K562 (cell line): Measurements from ENCODE around the gene COL8A2. TPM values are rescaled to one million over a fixed set of nuclear protein-coding genes. Genes with fewer than 3 reads are reported as not detected.

ENCODE experiments used
- CBX5 ChIP-seq: IDR thresholded peaks from 2 replicates; pipeline ENCODE4 v1.6.1; 2014; ENCODE audit warnings: low read depth, borderline replicate concordance
- CBX8 ChIP-seq: fragments of 200-600 bp; sonication (generic); IDR thresholded peaks from 2 replicates; pipeline ENCODE4 v1.6.1; 2012; ENCODE audit warnings: borderline replicate concordance, mixed run types, low read depth, mild to moderate bottlenecking, moderate library complexity, mixed read lengths, low read length, control low read depth, inconsistent platforms; ENCODE audit not compliant: poor library complexity, severe bottlenecking; ENCODE audit errors: extremely low read depth
- CGGBP1 ChIP-seq: fragments of 250-450 bp; sonication (Bioruptor Pico); IDR thresholded peaks from 2 replicates; pipeline ENCODE4 v1.9.0; 2021; ENCODE audit warnings: mild to moderate bottlenecking
- CREM ChIP-seq: IDR thresholded peaks from 2 replicates; pipeline ENCODE4 v1.6.1; 2014; ENCODE audit warnings: antibody characterized with exemption, low read depth
- FOSL1 ChIP-seq: fragments of 200-800 bp; sonication (Bioruptor generic); conservative IDR thresholded peaks from 2 replicates; pipeline ENCODE4 v1.6.1; 2016; ENCODE audit warnings: missing genetic modification characterization, missing compliant biosample characterization
- FOXA3 ChIP-seq, 2 experiments: fragments of 450-650 bp in 1 of 2; sonication (generic) in 1 of 2; formaldehyde crosslinking; IDR thresholded peaks in 1 of 2; conservative IDR thresholded peaks in 1 of 2; 2 replicates each; pipeline versions ENCODE4 v1.4.0 to v1.8.0; 2020 to 2022; ENCODE audit warnings: mild to moderate bottlenecking in 2 of 2, missing genetic modification reagents in 1 of 2
- FOXJ3 ChIP-seq: sonication (generic); formaldehyde crosslinking; IDR thresholded peaks from 2 replicates; pipeline ENCODE4 v1.4.0; 2020; ENCODE audit warnings: mild to moderate bottlenecking, missing genetic modification reagents
- KAT7 ChIP-seq: sonication (generic); formaldehyde crosslinking; IDR thresholded peaks from 2 replicates; pipeline ENCODE4 v1.8.0; 2022; ENCODE audit warnings: missing genetic modification reagents, mild to moderate bottlenecking, borderline replicate concordance
- LEF1 ChIP-seq: fragments of 450-650 bp; IDR thresholded peaks from 2 replicates; pipeline ENCODE4 v1.6.1; 2016; ENCODE audit warnings: mild to moderate bottlenecking
- MTA3 ChIP-seq: fragments of 450-650 bp; formaldehyde crosslinking; IDR thresholded peaks from 2 replicates; pipeline ENCODE4 v1.6.1; 2017; ENCODE audit warnings: mild to moderate bottlenecking, borderline replicate concordance
- NONO ChIP-seq, 2 experiments: fragments of 200-400 bp in 1 of 2; fragments of 450-650 bp in 1 of 2; formaldehyde crosslinking in 1 of 2; IDR thresholded peaks; 2 replicates each; pipeline ENCODE4 v1.6.1; 2017; ENCODE audit warnings: low read depth in 2 of 2, mild to moderate bottlenecking in 2 of 2, moderate library complexity in 2 of 2, low read length in 1 of 2
- POU5F1 ChIP-seq: fragments of 150-350 bp; IDR thresholded peaks from 2 replicates; pipeline ENCODE4 v1.6.1; 2014; ENCODE audit warnings: borderline replicate concordance, low read length, low read depth, mild to moderate bottlenecking; ENCODE audit not compliant: partially characterized antibody
- SAFB2 ChIP-seq: fragments of 200-400 bp; formaldehyde crosslinking; IDR thresholded peaks from 2 replicates; pipeline ENCODE4 v1.6.1; 2018; ENCODE audit warnings: borderline replicate concordance, low read length, low read depth, moderate library complexity; ENCODE audit not compliant: severe bottlenecking
- ZNF134 ChIP-seq: fragments of 250-450 bp; sonication (Bioruptor Pico); conservative IDR thresholded peaks from 2 replicates; pipeline ENCODE4 v1.4.0; 2020
- ZNF282 ChIP-seq: sonication (generic); formaldehyde crosslinking; IDR thresholded peaks from 2 replicates; pipeline ENCODE4 v1.8.1; 2023; ENCODE audit warnings: missing genetic modification reagents
- ZNF639 ChIP-seq, 2 experiments: fragments of 200-800 bp in 1 of 2; sonication (Bioruptor generic) in 1 of 2; sonication (generic) in 1 of 2; formaldehyde crosslinking in 1 of 2; IDR thresholded peaks in 1 of 2; conservative IDR thresholded peaks in 1 of 2; 2 replicates each; pipeline versions ENCODE4 v1.5.0 to v1.6.1; 2016 to 2020; ENCODE audit warnings: missing compliant biosample characterization in 1 of 2, missing genetic modification characterization in 1 of 2, missing genetic modification reagents in 1 of 2
- ZSCAN32 ChIP-seq: fragments of 450-650 bp; formaldehyde crosslinking; IDR thresholded peaks from 2 replicates; pipeline ENCODE4 v1.4.0; 2020; ENCODE audit warnings: mild to moderate bottlenecking, moderate library complexity
- polyA plus RNA-seq, 8 experiments: library from polyadenylated mRNA; depleted of rRNA in 4 of 8; stranded (reverse) in 5 of 8; unstranded in 3 of 8; fragments of >200 nt; fragmentation: Nextera tagmentation in 2 of 8; fragmentation: Illumina TruSeq in 1 of 8; extraction: Ambion mirVana in 2 of 8; extraction: Trizol in 1 of 8; gene quantifications; 2 replicates each; pipeline versions ENCODE4 v1.2.1 to v1.2.3, GENCODE V29; 2011 to 2014; ENCODE audit warnings: inconsistent platforms in 1 of 8, missing spikeins in 1 of 8
- total RNA-seq, 7 experiments: library from RNA; depleted of rRNA in 6 of 7; stranded (reverse); fragments of >200 nt in 6 of 7; fragmentation: Illumina TruSeq in 2 of 7; extraction: Trizol in 2 of 7; gene quantifications; 2 replicates each; pipeline versions ENCODE4 v1.2.1 to v1.2.3, GENCODE V29; 2011 to 2021; ENCODE audit warnings: low replicate concordance in 1 of 7
- TF ChIP-seq, protein P1 (sequence below): sonication (generic); formaldehyde crosslinking; IDR thresholded peaks from 2 replicates; pipeline ENCODE4 v1.8.0; 2023; ENCODE audit warnings: mild to moderate bottlenecking, missing genetic modification reagents
- TF ChIP-seq, protein P2 (sequence below): fragments of 450-650 bp; IDR thresholded peaks from 2 replicates; pipeline ENCODE4 v1.6.1; 2016

Gene COL8A2
- total and polyA plus RNA-seq, 9 of the 15 experiments (the other 6 are each of a cell fraction or from before 2014, with no cell fraction given) = 0.03 to 0.14 (median 0.04) TPM; not detected in 5

GRCh38 chr1:36149237-36149972, 24.4 kb upstream of the COL8A2 start, which contains the start of gene TRAPPC3 (continued):
- TF ChIP-seq, protein P1, sequence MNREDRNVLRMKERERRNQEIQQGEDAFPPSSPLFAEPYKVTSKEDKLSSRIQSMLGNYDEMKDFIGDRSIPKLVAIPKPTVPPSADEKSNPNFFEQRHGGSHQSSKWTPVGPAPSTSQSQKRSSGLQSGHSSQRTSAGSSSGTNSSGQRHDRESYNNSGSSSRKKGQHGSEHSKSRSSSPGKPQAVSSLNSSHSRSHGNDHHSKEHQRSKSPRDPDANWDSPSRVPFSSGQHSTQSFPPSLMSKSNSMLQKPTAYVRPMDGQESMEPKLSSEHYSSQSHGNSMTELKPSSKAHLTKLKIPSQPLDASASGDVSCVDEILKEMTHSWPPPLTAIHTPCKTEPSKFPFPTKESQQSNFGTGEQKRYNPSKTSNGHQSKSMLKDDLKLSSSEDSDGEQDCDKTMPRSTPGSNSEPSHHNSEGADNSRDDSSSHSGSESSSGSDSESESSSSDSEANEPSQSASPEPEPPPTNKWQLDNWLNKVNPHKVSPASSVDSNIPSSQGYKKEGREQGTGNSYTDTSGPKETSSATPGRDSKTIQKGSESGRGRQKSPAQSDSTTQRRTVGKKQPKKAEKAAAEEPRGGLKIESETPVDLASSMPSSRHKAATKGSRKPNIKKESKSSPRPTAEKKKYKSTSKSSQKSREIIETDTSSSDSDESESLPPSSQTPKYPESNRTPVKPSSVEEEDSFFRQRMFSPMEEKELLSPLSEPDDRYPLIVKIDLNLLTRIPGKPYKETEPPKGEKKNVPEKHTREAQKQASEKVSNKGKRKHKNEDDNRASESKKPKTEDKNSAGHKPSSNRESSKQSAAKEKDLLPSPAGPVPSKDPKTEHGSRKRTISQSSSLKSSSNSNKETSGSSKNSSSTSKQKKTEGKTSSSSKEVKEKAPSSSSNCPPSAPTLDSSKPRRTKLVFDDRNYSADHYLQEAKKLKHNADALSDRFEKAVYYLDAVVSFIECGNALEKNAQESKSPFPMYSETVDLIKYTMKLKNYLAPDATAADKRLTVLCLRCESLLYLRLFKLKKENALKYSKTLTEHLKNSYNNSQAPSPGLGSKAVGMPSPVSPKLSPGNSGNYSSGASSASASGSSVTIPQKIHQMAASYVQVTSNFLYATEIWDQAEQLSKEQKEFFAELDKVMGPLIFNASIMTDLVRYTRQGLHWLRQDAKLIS (CRISPR knock-in tag) = no peak
- TF ChIP-seq ZNF134 (CRISPR knock-in tag) (no peak), LEF1 (peak; percentile 51; the same call in 1 of the 2 replicates), POU5F1 (peak; percentile 87), CBX5 (no peak), ZNF282 (CRISPR knock-in tag) (no peak), CREM (peak; percentile 96), KAT7 (CRISPR knock-in tag) (peak; percentile 63; the same call in 1 of the 2 replicates), ZSCAN32 (no peak), CGGBP1 (CRISPR knock-in tag) (no peak), FOXJ3 (no peak), MTA3 (peak; percentile 63; the same call in 1 of the 2 replicates), SAFB2 (no peak), ZNF639 (CRISPR knock-in tag; conservative IDR thresholded peaks at IDR 0.05 in 1 of 2, IDR thresholded peaks at IDR 0.05 in 1 of 2) (peak in 1 of 2 experiments; percentile 85; a peak in 2 of 4 replicates), FOXA3 (CRISPR knock-in tag; conservative IDR thresholded peaks at IDR 0.05 in 1 of 2, IDR thresholded peaks at IDR 0.05 in 1 of 2) (no peak), NONO (IDR thresholded peaks at IDR 0.05; ENCODE audit: low read depth in 2 of 2, low read length in 1 of 2) (peak; percentile 39 to 76; a peak in 2 of 4 replicates), FOSL1 (tag) (peak; percentile 71; the same call in 1 of the 2 replicates), CBX8 (no peak)
- TF ChIP-seq, protein P2, sequence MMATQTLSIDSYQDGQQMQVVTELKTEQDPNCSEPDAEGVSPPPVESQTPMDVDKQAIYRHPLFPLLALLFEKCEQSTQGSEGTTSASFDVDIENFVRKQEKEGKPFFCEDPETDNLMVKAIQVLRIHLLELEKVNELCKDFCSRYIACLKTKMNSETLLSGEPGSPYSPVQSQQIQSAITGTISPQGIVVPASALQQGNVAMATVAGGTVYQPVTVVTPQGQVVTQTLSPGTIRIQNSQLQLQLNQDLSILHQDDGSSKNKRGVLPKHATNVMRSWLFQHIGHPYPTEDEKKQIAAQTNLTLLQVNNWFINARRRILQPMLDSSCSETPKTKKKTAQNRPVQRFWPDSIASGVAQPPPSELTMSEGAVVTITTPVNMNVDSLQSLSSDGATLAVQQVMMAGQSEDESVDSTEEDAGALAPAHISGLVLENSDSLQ = peak; percentile 62
